AG04449 (cell line): ENCODE data around the gene RNF220.

Experiments used
- CTCF ChIA-PET: fragments of 350-600 bp; formaldehyde crosslinking; extraction: SDS; loops from one replicate; lab custom pipeline; 2021; ENCODE audit warnings: antibody characterized with exemption; lab: Yijun Ruan, JAX
- POLR2A ChIA-PET: fragments of 400-600, 350-600 bp; formaldehyde crosslinking; extraction: SDS; loops from one replicate; lab custom pipeline; 2020; ENCODE audit warnings: antibody characterized with exemption, inconsistent platforms; lab: Yijun Ruan, JAX
- DNase-seq: peaks from one replicate; pipeline ENCODE4 v3.0.0-alpha.2; 2010; ENCODE audit warnings: low read depth, low spot score
- H3K4me3 ChIP-seq: 2 replicates; pipeline ENCODE4 v1.5.1; 2011; ENCODE audit warnings: low read depth, mild to moderate bottlenecking, control low read depth, low read length
- TF ChIP-seq, protein P1 (sequence below): IDR thresholded peaks from one replicate; pipeline ENCODE4 v1.5.1; 2011; ENCODE audit warnings: mild to moderate bottlenecking, moderate library complexity, low read length, control low read depth, inconsistent platforms; ENCODE audit not compliant: insufficient read depth; ENCODE audit errors: missing control alignments

RNF220 gene

DNA sequence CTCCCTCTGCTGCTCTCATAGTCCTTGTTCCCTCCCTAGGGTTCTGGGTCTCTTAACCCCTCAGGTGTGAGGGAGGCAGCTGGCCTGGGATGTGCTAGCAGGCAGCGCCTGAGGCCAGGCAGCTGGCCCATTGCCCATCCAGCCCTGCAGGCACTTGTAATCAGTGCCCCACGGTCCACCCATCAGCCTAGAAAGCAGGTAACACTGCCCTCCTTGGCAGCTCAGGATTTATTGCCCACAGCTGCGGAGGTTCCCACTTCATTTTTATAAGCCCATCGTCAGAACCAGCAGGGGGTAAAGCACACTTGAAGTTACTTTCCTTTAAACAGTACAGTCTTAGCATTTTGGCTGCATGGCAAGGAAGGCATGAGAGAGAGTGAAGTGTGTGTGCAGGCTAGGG is 198.7 kb downstream of the RNF220 start:
- ChIA-PET POLR2A (no interaction called here), CTCF (interaction anchor here (3.6 to 15.6 kb wide), 2 partner anchors 9 to 44 kb away, joined by 31 to 462 read pairs; no protein-coding TSS in a partner anchor)
- DNase-seq = no peak
- TF ChIP-seq, protein P1, sequence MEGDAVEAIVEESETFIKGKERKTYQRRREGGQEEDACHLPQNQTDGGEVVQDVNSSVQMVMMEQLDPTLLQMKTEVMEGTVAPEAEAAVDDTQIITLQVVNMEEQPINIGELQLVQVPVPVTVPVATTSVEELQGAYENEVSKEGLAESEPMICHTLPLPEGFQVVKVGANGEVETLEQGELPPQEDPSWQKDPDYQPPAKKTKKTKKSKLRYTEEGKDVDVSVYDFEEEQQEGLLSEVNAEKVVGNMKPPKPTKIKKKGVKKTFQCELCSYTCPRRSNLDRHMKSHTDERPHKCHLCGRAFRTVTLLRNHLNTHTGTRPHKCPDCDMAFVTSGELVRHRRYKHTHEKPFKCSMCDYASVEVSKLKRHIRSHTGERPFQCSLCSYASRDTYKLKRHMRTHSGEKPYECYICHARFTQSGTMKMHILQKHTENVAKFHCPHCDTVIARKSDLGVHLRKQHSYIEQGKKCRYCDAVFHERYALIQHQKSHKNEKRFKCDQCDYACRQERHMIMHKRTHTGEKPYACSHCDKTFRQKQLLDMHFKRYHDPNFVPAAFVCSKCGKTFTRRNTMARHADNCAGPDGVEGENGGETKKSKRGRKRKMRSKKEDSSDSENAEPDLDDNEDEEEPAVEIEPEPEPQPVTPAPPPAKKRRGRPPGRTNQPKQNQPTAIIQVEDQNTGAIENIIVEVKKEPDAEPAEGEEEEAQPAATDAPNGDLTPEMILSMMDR = no peak
- no peak overlapping the region for H3K4me3 ChIP-seq

DNA sequence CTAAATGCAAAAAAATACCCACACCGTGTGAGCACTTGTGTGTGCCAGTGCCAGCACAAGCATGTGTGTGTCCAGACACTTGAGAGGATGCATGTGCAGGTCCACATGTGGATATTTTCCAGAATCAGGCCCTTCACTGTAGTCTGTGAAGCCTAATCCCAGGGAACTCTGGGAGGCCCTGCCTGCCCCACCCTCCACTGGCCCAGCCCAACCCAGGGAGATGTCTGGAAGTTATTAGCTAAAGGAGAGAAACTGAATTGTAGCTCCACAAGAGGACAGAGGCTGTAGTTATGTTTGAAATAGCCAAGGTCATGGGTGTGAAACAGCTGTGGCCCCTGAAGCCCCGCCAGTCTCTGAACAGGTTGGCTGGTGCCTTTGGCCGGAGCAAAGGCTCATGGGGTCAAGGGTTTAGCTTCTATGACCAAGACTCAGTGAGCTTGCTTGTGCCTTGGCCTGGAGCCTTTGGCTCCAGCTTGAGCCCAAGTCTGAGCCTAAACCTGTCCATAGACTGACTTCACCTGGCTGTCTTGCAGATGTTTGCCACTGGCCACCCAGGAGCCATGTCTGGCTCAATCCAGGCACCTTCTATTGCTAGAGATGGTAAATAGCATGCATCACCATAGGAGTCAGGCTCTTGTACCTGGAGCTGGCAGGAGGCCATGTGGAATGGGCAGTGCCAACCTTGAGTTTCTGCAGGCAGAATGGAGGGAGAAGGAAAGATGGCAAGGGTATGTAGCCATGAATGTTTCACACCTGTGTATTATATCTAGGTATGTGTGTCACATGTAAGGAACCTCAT is 199.3 kb downstream of the RNF220 start:
- TF ChIP-seq, protein P1 = no peak
- DNase-seq = no peak
- H3K4me3 ChIP-seq = no peak overlapping the region
- ChIA-PET CTCF (interaction anchor here (0.7 to 15.6 kb wide), 4 partner anchors 10 to 387 kb away, joined by 3 to 462 read pairs (median 18); no protein-coding TSS in a partner anchor), POLR2A (no interaction called here)

DNA sequence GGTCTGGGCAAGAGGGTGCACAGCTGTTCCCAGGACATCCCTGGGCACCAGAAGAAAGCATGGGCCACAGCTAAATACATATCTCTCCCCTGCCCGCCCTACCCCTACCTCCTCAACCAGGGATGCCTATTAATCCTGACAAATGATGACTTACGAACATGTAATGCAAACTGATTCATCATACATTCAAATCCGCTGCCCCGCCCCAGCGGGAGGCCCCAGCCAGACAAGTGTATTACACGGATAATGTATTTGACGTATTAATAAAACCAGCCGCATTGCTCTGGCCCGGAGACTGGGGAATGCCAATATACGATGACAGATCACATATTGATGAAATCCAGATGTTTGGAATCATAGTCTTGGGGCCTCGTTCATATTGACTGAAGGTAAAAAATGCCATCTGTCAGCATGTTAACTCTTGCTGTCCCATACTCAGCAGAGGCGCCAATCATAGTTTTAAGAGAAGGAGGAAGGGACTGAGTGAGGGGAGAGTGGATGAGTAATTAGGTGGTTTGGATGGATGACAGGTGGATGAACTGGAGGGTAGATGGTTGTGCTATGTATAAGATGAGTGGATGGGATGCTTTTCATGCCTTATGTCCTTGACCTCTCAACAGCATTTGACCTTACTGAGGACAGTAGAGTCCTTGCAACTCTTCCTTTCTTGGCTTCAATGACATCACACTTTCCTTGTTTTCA is 201.0 kb downstream of the RNF220 start:
- no peak for DNase-seq
- H3K4me3 ChIP-seq = no peak overlapping the region
- POLR2A ChIA-PET = no interaction called here
- CTCF ChIA-PET = interaction anchor here (0.8 to 15.6 kb wide), 5 partner anchors 10 to 41 kb away, joined by 3 to 462 read pairs (median 4); no protein-coding TSS in a partner anchor
- TF ChIP-seq, protein P1 = no peak

DNA sequence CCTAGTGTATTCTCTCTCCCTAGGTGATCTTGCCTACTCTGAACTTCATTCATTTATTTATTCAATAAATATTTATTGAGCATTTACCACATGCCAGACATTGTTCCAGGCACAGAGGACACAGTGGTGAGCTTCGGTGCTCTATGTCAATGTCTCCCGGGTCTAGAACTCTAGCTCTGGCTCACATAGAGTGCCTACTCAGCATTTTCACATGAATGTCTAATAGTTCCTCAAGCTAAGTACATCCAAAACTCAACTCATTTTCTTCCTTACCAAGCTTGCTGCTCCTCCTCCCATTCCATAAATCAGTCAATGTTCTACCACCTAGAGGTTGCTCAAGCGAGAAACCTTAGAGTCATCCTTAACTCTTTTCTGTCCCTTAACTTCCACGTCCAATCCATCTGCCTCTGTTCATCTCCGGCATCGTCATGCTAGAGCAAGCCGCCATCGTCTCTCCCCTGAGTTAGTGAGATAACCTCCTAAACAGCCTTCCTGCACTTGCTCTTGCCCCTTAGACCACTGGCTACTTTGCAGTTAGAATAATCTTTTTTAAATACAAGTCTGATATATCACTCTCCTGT is 201.7 kb downstream of the RNF220 start:
- ChIA-PET CTCF (interaction anchor here (0.8 to 15.6 kb wide), 6 partner anchors 9 to 390 kb away, joined by 3 to 462 read pairs (median 4); no protein-coding TSS in a partner anchor), POLR2A (no interaction called here)
- TF ChIP-seq, protein P1 = no peak

DNA sequence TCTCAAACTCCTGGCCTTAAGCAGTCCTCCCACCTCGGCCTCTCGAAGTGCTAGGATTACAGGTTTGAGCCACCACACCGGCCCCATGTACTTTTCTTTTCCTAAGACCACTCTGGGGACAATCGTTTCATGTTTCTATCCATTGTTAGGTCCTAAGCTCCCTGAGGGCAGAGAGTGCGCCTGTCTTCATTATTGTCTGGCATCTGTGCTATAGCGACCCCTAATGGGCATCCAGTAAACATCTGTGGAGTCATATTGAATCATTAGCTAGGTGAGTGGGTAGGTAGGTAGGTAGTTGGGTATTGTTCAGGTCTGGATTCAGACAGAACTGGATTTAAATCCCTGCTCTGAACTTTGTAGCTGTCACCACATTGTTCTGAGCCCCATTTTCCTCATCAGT is 203.1 kb downstream of the RNF220 start:
- H3K4me3 ChIP-seq = no peak overlapping the region
- ChIA-PET POLR2A (no interaction called here), CTCF (interaction anchor here (0.7 to 15.6 kb wide), 18 partner anchors 9 to 391 kb away, joined by 3 to 462 read pairs (median 11); no protein-coding TSS in a partner anchor)
- TF ChIP-seq, protein P1 = no peak
- no peak for DNase-seq

More for the DNA sequence above, 201.7 kb downstream of the RNF220 start:
- no peak overlapping the region for H3K4me3 ChIP-seq
- DNase-seq = no peak
